K562 (cell line): ENCODE data around the gene ANAPC5. TPM values are rescaled to one million over a fixed set of nuclear protein-coding genes. Genes with fewer than 3 reads are reported as not detected.

Experiments used
- E2F4 ChIP-seq: sonication (generic); formaldehyde crosslinking; IDR thresholded peaks from 2 replicates; pipeline ENCODE4 v1.8.0; 2022; ENCODE audit warnings: mild to moderate bottlenecking, low read depth, missing genetic modification reagents
- ELF2 ChIP-seq: fragments of 250-450 bp; sonication (Bioruptor Pico); IDR thresholded peaks from 2 replicates; pipeline ENCODE4 v1.5.0; 2021; ENCODE audit warnings: mild to moderate bottlenecking
- ETV6 ChIP-seq, 3 experiments: fragments of 150-350 bp in 1 of 3; sonication (generic) in 1 of 3; formaldehyde crosslinking in 1 of 3; IDR thresholded peaks; 2 replicates each; pipeline versions ENCODE4 v1.6.1 to v1.8.0; 2014 to 2022; ENCODE audit warnings: borderline replicate concordance in 2 of 3, low read depth in 2 of 3, antibody characterized with exemption in 1 of 3, low read length in 1 of 3, mild to moderate bottlenecking in 1 of 3, missing genetic modification reagents in 1 of 3
- HNRNPUL1 ChIP-seq: fragments of 200-400 bp; formaldehyde crosslinking; IDR thresholded peaks from 2 replicates; pipeline ENCODE4 v1.6.1; 2017; ENCODE audit warnings: low read length
- JUNB ChIP-seq: fragments of 450-650 bp; formaldehyde crosslinking; conservative IDR thresholded peaks from 2 replicates; pipeline ENCODE4 v1.4.0; 2020; ENCODE audit warnings: mild to moderate bottlenecking
- KAT2B ChIP-seq: IDR thresholded peaks from one replicate; pipeline ENCODE4 v1.6.1; 2012; ENCODE audit warnings: low read depth, mild to moderate bottlenecking, control low read depth, inconsistent platforms, low read length, moderate library complexity
- PHF20 ChIP-seq: fragments of 450-650 bp; IDR thresholded peaks from 2 replicates; pipeline ENCODE4 v1.6.1; 2018; ENCODE audit not compliant: partially characterized antibody
- RNF2 ChIP-seq: sonication (generic); IDR thresholded peaks from 2 replicates; pipeline ENCODE4 v1.6.1; 2016
- TCF3 ChIP-seq: sonication (generic); formaldehyde crosslinking; IDR thresholded peaks from 2 replicates; pipeline ENCODE4 v1.4.0; 2020; ENCODE audit warnings: mild to moderate bottlenecking, missing genetic modification reagents
- TFAP4 ChIP-seq: sonication (generic); formaldehyde crosslinking; IDR thresholded peaks from 2 replicates; pipeline ENCODE4 v1.8.0; 2022; ENCODE audit warnings: missing genetic modification reagents, mild to moderate bottlenecking, moderate library complexity, borderline replicate concordance
- ZC3H4 ChIP-seq: sonication (generic); formaldehyde crosslinking; IDR thresholded peaks from 2 replicates; pipeline ENCODE4 v1.9.0; 2021; ENCODE audit warnings: missing genetic modification reagents, borderline replicate concordance
- ZFP91 ChIP-seq: sonication (generic); formaldehyde crosslinking; IDR thresholded peaks from 2 replicates; pipeline ENCODE4 v1.8.0; 2022; ENCODE audit warnings: mild to moderate bottlenecking, missing genetic modification reagents
- ZNF444 ChIP-seq: fragments of 250-450 bp; sonication (Bioruptor Pico); IDR thresholded peaks from 2 replicates; pipeline ENCODE4 v1.4.0; 2020; ENCODE audit warnings: mild to moderate bottlenecking, moderate library complexity
- ZNF780A ChIP-seq: fragments of 250-450 bp; sonication (Bioruptor Pico); IDR thresholded peaks from 2 replicates; pipeline ENCODE4 v1.5.0; 2021; ENCODE audit warnings: mild to moderate bottlenecking
- polyA plus RNA-seq, 8 experiments: library from polyadenylated mRNA; depleted of rRNA in 4 of 8; stranded (reverse) in 5 of 8; unstranded in 3 of 8; fragments of >200 nt; fragmentation: Nextera tagmentation in 2 of 8; fragmentation: Illumina TruSeq in 1 of 8; extraction: Ambion mirVana in 2 of 8; extraction: Trizol in 1 of 8; gene quantifications; 2 replicates each; pipeline versions ENCODE4 v1.2.1 to v1.2.3, GENCODE V29; 2011 to 2014; ENCODE audit warnings: inconsistent platforms in 1 of 8, missing spikeins in 1 of 8
- total RNA-seq, 7 experiments: library from RNA; depleted of rRNA in 6 of 7; stranded (reverse); fragments of >200 nt in 6 of 7; fragmentation: Illumina TruSeq in 2 of 7; extraction: Trizol in 2 of 7; gene quantifications; 2 replicates each; pipeline versions ENCODE4 v1.2.1 to v1.2.3, GENCODE V29; 2011 to 2021; ENCODE audit warnings: low replicate concordance in 1 of 7
- TF ChIP-seq, protein P1 (sequence below): fragments of 450-650 bp; IDR thresholded peaks from 2 replicates; pipeline ENCODE4 v1.6.1; 2018; ENCODE audit warnings: mild to moderate bottlenecking, low read depth; ENCODE audit not compliant: partially characterized antibody
- TF ChIP-seq, protein P2 (sequence below): sonication (generic); formaldehyde crosslinking; IDR thresholded peaks from 2 replicates; pipeline ENCODE4 v1.8.1; 2023; ENCODE audit warnings: missing genetic modification reagents, mild to moderate bottlenecking, borderline replicate concordance

Gene ANAPC5
- total and polyA plus RNA-seq, 9 of the 15 experiments (the other 6 are each of a cell fraction or from before 2014, with no cell fraction given) = 136 to 315 (median 197) TPM

DNA sequence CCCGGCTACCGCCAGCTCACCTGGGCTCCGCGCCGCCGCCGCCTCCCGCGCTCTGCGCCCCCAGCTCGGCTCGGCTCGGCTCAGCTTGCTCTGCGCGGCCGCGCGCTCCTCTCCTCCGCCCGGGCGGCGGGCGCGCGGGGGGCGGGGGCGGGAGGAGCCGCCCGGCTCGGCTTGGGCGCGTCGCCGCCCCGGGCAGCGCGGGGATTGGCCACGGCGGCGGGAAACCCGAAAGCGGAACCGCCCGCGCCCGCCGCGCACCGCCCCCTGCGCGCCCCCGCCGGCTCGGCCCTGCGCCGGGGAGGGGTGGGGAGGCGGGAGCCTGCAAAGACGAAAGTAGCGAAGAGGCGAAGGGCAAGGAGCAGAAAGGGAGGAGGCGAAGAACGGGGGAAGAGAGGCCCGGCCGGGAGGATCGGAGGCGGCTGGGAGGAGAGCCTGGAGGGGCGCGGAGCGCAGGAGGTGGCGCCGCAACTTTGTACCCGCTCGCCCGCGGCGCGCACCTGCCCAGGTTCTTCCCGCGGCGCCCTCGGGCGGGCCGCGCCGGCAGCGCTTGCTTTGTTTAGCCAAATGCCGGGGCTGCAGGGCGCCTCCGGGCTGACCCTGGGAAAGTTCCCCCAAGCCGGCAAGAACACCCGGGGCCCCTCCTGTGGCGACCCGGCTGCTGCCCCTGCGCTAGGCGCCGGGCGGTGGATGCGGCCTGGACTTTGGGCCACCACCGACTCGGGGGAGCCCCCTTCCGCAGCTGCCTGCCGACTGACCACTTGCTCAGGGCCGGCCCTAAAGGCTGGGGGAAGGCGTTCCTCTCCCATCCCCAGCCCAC, 55.4 kb downstream of the ANAPC5 start, which contains the start of gene CAMKK2 (continued):
- TF ChIP-seq, protein P1, sequence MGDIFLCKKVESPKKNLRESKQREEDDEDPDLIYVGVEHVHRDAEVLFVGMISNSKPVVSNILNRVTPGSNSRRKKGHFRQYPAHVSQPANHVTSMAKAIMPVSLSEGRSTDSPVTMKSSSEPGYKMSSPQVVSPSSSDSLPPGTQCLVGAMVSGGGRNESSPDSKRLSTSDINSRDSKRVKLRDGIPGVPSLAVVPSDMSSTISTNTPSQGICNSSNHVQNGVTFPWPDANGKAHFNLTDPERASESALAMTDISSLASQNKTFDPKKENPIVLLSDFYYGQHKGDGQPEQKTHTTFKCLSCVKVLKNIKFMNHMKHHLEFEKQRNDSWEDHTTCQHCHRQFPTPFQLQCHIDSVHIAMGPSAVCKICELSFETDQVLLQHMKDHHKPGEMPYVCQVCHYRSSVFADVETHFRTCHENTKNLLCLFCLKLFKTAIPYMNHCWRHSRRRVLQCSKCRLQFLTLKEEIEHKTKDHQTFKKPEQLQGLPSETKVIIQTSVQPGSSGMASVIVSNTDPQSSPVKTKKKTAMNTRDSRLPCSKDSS = no peak
- TF ChIP-seq E2F4 = no peak
- TF ChIP-seq TCF3 (CRISPR knock-in tag) = no peak
- no peak for TF ChIP-seq ELF2 (CRISPR knock-in tag)
- TF ChIP-seq RNF2 = 0 out of 2 replicates have a peak, but pooled peaks have one; percentile 22
- TF ChIP-seq ZNF780A (CRISPR knock-in tag) = no peak
- TF ChIP-seq HNRNPUL1 = no peak
- TF ChIP-seq, protein P2, sequence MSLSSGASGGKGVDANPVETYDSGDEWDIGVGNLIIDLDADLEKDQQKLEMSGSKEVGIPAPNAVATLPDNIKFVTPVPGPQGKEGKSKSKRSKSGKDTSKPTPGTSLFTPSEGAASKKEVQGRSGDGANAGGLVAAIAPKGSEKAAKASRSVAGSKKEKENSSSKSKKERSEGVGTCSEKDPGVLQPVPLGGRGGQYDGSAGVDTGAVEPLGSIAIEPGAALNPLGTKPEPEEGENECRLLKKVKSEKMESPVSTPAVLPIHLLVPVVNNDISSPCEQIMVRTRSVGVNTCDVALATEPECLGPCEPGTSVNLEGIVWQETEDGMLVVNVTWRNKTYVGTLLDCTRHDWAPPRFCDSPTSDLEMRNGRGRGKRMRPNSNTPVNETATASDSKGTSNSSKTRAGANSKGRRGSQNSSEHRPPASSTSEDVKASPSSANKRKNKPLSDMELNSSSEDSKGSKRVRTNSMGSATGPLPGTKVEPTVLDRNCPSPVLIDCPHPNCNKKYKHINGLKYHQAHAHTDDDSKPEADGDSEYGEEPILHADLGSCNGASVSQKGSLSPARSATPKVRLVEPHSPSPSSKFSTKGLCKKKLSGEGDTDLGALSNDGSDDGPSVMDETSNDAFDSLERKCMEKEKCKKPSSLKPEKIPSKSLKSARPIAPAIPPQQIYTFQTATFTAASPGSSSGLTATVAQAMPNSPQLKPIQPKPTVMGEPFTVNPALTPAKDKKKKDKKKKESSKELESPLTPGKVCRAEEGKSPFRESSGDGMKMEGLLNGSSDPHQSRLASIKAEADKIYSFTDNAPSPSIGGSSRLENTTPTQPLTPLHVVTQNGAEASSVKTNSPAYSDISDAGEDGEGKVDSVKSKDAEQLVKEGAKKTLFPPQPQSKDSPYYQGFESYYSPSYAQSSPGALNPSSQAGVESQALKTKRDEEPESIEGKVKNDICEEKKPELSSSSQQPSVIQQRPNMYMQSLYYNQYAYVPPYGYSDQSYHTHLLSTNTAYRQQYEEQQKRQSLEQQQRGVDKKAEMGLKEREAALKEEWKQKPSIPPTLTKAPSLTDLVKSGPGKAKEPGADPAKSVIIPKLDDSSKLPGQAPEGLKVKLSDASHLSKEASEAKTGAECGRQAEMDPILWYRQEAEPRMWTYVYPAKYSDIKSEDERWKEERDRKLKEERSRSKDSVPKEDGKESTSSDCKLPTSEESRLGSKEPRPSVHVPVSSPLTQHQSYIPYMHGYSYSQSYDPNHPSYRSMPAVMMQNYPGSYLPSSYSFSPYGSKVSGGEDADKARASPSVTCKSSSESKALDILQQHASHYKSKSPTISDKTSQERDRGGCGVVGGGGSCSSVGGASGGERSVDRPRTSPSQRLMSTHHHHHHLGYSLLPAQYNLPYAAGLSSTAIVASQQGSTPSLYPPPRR (CRISPR knock-in tag) = no peak
- TF ChIP-seq JUNB (CRISPR knock-in tag) = no peak
- TF ChIP-seq ETV6 (IDR thresholded peaks at IDR 0.05; ENCODE audit: borderline replicate concordance in 1 of 2, low read depth in 2 of 2, low read length in 1 of 2) = no peak
- TF ChIP-seq ETV6 (CRISPR knock-in tag; IDR thresholded peaks at IDR 0.05; ENCODE audit: borderline replicate concordance) = no peak
- TF ChIP-seq PHF20 = peak; percentile 43
- TF ChIP-seq ZFP91 (CRISPR knock-in tag) = no peak
- TF ChIP-seq TFAP4 (CRISPR knock-in tag) = no peak
- no peak for TF ChIP-seq ZNF444 (CRISPR knock-in tag)
- no peak for TF ChIP-seq ZC3H4 (CRISPR knock-in tag)
- no peak for TF ChIP-seq KAT2B
